ENCODE data around the gene PTPRN2.
A peak's percentile ranks its signal among the peaks of the same experiment; 100 is the strongest.
"Not testable (repeated sequence)": the region's sequence is repeated elsewhere in the genome, so short reads cannot be mapped to it uniquely, and the experiment has no call there.

PTPRN2 gene

DNA sequence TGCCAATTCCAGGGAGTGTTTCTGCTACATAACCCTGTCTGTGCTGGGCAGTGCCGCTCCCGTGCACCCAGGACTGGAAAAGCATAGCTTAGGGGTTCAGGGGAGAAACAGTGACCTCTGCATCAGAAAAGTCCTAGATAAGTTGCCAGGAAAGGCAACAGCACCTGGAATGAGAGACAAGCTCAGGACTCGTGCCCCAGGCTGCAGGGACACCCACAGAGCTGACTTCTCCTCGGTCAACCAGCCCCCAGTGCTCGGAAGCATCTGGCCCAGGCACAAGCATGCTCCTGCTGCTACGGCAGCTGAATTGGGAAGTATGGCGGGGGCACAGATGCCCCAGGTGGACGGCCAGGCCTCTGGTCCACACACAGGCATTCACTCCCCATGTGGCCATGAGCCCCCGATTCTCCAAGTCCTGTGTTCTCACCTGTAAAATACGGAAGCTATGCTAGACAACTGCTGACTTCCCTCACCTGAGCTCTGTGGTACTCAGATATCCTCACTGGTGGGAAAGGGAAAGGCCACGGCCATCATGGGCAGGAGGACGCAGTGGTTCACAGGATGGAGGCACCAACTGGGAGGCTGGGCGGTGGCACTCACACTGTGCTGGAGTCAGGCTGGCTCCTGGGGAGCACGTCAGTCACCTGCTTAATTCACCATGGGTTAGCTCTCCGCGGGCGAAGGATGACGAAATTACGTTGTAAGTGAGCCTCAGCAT, 220.5 kb downstream of the PTPRN2 start:
- no peak for DNase-seq (ENCODE audit: low spot score)

DNA sequence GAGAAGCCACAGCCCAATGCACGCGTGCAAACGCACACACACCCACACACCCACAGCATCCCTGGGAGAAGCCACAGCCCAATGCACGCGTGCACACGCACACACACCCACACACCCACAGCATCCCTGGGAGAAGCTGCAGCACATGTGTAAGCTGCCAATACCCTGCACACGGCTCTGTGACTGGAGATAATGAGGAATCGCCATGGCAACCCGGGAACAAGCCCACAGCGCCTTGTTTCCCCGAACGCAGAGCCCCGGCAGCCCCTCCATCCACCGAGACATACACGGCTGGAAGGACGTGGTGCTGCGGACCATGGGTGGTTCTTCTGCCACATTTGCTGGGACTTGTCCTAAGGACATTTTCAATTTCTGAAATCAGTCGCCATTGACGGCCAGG, 221.3 kb downstream of the PTPRN2 start:
- DNase-seq (ENCODE audit: low spot score), result no peak

DNA sequence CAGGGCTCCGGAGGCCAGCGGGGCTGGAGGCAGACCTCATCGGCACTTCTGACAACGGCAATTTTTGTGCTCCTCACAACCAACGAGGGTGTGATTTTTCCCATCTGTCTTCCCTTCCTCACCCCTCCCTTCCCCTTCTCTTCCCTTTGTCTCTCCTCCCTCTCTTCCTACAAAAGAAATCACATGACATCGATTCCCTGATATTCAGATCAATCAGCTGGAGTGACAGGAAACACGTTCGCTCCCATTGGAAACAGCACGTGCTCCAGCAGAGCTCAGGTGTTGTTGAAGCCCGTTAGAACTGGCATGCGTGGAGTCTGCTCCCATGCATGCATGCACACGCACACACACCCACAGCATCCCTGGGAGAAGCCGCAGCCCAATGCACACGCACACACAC, 222.4 kb downstream of the PTPRN2 start:
- no peak for DNase-seq (ENCODE audit: low spot score)

DNA sequence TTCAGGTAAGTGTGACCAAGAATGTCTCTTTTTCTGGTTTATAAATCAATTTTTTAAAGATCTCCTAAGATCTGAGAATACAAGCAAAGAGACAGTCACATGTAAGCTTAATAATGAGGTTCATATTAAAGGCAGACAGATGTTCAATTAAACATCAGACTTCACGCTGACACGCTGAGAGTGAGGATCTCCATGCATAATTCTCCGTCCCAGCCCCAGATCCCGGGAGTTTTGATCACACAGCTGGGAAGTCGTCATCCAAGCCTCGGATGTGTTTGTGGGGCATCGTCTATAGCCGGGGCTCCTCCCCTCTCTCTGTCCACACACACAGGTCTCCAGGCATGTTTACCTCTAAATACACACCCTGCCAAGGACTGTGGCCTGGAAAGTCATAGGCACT, 223.2 kb downstream of the PTPRN2 start:
- DNase-seq (ENCODE audit: low spot score), result no peak

DNA sequence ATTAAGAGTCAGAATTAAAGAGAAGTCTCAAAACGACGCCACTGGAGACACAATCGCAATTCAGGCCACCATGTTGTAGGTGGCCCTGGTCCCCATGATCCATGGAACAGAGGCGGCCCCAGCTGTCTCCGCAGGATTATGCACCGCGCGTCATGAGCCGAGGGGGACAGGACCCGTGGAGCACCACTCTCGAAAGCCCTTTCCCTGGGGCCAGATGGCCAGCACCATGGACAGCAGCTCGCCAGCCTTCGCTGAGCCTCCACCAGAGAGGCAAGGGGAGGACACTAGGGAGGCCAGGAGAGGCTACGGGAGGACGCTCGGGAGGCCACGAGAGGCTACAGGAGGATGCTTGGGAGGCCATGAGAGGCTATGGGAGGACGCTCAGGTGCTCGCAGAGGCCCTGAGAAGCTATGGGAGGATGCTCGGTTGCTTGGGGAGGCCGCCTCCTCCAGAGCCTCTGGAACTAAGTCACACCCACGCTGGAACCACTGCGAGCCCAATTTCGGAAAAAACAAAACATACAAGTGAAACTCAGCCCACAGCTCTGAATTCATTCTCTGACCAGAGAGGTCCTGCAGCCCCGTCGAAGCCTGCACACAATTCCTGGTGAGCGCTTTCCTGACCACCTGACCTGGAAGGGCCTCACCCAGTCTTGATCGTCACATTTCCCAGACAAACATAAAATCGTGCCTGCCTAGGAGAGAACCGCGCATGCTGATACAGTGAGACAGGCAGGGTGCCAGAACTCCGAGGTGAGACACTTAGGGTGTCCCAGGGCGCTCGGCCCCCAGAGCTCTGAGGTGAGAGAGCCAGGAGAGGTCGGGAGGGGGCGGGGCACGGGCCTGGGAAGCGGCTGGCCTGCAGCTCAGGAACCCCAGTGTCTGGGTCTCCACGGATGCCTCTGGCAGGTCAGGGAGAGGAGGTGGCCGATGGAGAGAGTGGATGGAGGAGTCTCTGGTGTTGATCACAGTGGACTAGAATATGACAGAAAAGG, 224.4 kb downstream of the PTPRN2 start:
- no peak for DNase-seq (ENCODE audit: low spot score)

DNA sequence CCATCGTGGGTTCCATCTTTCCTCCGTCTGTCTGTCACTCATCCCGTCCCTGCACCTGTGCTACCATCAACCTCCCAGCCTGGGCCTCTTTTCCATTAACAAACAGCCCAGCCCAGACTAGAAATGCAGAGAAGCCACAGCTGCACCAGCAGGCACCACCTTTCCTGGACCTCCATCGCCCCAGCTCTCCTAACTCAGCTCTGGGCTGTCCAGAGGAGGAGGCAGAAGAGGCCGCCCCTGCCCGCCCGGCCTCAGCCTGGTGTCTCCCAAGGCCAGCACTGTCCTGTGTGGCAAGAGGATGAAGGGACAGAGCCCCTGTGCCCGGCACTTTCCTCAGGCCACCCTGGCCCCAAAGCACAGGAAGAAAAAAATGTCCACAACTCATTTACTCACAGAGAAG, 225.6 kb downstream of the PTPRN2 start:
- no peak for DNase-seq (ENCODE audit: low spot score)

DNA sequence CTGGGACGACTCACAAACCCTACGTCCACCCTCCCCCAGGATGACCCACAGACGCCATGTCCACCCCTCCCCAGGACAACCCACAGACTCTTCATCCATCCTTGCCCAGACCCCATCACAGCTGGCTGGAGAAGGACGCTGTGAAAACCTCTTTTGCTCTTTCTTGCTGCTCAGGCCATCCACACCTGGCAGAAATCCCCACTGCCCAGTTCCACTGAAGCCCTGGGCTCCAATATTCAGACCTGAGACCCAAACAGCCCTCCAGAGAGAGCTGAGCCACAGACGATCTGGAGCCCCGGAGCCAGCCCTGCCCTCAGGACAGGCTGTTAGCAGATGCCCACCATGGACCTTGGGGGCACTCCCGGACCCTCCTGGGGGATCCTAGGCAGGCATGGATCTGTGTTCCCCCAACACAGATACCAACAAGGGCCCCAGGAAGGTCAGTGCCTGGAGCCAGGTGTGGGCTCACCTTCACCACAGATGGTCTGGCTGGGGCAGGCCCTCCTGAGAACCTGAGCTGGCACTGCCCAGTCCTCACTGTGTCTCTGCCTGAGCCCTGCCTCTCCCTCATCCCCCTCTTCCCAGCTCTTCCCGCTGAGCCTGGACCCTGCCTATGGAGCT, 226.2 kb downstream of the PTPRN2 start:
- no peak for DNase-seq (ENCODE audit: low spot score)

DNA sequence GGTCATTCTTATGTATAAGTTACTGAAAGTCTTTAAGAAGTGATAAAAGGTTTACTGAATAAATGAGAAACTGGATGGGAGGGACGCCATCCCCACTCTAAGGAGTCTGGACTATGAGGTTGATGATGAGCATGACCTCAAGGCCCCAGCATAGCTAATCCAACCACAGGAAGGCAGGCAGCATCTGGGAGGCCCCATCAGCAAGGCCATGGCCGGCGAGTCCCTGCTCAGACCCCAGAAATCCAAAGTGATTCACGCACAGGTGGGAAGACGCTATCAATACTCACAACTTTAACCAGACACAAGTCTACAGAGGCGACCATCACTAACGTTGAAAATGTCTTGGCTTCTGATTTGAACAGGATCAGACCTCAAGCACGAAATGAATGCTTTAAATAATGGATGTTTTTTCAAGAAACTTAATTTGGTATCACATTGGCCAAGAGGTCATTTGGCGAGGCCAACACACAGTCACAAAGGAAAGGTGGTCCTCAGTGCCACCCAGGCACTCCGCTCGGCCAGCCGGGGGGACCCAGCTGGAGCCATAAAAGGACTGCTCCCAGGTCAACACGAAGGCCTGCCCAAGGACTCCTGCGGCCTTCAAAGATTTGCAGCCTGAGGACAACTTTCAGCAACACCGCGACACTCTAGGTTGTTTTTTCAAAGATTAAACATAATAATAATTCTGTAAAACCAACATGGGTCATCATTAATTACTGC, 228.5 kb downstream of the PTPRN2 start:
- no peak for DNase-seq (ENCODE audit: low spot score)

DNA sequence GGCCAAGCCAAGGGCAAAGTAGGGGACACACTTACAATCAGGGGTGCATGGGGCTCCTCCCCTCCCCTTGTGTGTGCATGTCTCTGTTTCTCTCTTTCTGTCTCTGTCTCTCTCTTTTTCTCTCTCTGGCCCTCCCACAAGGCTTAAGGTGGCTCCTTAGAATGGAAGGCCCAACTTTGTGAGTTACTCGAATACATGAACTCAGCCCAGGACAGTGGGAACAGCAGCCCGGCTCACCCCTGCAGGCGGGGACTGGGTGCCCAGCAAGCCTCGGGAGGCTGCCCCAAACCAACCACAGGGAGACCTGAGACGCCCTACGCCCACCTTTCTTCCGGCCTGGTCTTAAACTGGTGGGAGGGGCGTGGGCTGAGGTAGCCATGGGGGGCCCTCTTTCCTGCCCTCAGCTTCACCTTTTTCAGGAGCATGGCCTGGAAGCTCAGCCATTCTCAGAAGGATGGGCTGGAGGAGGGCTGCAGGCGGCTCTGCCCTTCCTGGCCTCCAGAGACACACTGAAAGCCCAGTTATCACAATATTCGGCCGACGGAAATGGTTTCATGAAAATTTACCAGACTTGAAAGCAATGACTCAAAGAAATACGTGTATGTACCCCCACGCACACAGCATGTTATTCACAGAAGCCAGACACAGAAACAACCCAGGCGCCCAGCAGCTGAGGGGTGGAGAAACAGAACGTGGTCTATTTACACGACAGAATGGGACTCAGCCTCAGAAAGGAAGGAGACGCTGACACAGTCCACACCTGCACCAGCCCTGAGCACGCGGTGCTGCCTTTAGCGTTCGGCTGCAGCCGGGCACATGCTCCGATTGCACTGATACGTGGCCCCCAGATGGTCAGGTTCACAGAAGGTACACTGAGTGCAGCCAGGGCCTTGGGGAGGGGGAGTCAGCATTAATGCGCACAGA, 229.5 kb downstream of the PTPRN2 start:
- DNase-seq (ENCODE audit: low spot score), result no peak

DNA sequence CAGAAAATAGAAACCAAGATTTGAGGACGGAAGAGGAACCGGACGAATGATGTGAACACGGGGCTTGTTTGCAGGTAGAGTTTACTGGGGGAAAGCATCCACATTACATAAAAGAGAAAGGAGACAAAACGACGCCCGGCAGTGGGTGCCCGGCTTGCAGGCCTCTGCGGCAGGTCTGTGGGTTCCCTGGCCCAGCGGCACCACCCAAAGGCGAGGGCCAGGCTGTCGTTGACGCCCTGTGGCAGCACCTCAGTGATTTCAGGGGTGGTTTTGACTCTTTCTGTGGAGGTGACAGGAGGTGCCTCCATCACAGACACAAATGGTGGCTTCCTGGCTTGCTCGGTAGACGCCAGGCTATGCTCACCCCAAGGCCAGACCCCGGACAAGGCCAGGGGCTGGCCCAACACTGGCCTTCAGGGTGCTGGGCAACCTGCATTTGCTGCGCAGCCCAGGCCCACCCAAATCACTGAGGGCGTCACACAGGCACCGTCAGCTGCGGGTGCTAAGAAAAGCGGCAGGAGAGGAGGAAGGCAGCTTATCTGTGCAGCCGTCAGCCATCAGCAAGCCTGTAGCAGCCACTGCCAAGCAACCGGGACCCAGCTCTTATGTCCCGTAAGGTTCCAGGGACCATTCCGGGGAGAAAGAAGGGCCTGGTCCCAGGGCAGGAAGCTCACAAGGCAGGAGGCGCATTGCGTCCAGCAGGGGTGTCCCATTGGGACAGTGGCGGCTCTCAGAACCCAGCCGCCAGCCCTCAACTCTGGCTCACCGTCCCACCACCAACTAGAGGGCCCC, 230.3 kb downstream of the PTPRN2 start:
- DNase-seq (ENCODE audit: low spot score), result no peak

DNA sequence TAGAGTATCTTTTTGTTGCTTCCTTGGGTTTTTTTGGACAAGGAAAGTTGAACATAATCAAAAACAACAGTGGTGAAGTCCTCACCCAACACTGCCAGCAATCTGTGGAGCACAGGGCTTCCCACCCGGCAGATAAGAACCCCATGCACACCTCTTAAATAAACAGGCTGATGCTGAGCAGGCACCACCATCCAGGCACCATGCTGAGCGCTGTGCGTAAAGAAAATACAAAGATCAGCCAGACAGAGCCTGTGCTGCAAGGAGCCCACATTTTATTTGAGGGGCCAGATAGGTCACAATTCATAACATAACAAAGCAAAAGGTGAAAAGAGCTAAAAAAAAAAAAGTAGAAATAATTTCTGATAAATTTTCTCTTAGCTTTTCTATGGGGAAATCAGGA, 231.2 kb downstream of the PTPRN2 start:
- no peak for DNase-seq (ENCODE audit: low spot score)

DNA sequence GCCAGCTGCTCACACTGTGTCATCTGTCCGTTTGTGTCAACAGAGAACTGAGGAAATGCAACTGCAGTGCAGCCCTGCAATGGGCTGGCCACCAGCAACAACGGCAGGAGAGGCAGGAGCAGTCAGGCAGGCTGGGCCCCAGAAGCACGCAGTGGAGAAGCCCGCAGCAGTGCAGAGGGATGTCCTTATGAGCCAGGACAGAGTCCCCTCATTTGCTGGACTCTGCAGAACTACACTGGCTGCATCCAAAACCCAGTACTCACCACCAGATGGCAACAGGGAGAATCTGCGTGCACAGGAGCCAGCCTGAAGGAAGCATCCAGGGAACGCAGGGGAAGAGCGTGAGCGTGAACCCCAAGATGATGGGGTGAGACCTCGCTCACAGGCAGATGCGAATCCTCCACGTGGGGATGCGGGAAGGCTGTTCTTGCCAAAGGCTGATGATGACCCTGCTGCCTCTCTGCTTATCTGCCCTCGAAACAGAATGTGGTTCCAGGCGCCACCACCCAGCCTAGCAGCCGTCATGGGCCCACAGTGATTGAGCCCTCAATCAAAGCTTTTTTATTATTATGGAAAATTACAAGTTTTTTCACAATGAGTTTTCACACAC, 232.1 kb downstream of the PTPRN2 start:
- peak; percentile 45 for DNase-seq (ENCODE audit: low spot score)

DNA sequence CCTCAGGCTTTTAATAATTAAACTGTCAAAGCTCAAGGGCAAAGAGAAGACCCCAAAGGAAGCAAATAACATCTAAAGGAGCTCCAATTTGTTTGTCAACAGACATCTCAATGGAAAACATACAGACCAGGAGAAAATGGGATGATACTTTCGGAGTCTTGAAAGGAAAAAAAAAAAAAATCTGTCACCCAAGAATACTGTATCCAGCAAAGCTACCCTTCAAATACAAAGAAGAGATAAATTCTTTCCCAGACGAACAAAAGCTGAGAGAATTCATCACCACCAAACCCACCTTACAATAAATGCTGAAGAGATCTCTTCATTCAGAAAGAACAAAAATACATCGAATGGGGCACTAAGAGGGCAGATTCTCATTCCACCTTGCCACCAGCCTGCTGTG, 232.8 kb downstream of the PTPRN2 start:
- DNase-seq (ENCODE audit: low spot score), result no peak

DNA sequence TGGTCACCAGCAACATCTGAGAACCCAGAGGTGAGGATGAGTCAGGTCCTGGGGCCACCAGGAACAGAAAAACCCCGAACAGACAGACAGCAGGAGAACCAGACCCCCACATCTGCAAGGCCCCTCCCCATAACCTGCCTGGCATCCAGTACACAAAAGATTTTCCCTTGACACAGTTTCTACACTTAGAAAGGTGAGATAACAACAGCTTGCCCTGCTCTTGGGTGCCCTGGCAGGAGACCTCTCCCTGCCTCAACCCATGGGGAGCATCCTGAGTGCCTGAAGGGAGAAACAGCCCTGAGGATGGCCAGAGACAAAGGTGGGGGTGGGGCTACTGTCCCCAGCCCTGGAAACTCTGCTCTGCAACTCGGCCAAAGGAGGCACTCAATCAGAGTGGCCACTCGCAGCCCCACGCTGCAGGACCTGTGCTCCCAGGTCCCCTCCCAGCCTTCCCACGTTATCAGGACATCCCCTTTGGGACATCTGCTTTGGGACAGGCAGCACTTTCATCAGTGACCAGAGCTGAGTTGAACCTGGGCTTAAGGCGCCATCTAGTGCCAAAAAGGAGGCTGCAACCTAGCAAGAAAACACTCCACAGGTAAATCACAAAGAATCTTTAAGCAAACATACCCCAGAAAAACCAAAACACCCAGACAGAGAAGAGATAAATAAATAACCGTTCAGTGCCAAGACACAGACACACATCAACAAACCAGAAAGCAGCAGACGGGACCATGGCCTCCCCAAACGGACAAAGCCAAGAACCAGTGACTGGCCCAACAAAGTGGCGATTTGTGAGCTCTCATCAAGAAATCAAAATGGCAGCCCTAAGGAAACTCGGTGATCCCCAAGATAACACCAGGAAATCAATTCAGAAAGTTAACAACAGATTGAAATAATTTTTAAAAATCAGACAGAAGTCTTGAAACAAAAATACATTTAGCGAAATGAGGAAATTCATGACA, 233.7 kb downstream of the PTPRN2 start:
- peak; percentile 47 for DNase-seq (ENCODE audit: low spot score)

DNA sequence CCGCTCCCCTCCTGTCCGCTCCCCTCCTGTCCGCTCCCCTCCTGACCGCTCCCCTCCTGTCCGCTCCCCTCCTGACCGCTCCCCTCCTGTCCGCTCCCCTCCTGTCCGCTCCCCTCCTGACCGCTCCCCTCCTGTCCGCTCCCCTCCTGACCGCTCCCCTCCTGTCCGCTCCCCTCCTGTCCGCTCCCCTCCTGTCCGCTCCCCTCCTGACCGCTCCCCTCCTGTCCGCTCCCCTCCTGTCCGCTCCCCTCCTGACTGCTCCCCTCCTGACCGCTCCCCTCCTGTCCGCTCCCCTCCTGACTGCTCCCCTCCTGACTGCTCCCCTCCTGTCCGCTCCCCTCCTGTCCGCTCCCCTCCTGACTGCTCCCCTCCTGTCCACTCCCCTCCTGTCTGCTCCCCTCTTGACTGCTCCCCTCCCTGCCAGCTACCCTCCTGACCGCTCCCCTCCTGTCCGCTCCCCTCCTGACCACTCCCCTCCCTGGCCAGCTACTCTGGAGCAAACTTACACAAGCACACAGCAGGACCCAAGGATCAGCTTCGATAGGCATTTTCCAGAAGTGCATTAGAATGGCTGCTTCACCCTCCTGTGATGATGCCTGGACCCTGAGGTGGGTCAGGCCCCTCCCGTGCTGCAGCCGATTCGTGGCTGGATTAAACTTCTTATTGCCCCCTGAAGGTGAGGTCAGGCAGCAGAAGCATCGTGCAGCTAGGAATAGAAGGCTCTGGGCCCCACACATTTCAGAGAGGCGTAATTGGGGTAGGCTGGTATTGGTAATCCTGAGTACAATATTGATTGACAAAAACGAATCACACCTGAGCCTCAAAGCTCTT, 235.5 kb downstream of the PTPRN2 start:
- DNase-seq (ENCODE audit: low spot score), result not testable (repeated sequence)

DNA sequence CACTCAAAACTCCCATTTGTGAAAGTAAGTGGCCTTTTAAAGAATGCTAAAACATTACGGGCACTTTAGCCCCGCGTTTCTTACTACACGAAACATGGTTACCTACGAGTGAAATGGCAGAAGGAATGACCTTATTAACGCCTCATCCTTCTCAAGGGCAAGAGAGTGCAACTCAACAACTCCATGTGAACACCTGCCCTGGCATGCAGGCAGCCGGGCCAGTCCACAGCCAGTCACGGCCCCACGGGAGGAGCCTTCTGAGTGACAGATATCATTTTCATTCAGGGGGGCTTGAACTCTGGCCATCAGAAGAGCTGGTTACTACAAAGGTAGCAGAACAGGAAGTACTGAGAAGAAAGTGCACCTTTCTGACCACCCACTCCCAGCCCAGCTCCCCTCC, 236.1 kb downstream of the PTPRN2 start:
- no peak for DNase-seq (ENCODE audit: low spot score)

DNA sequence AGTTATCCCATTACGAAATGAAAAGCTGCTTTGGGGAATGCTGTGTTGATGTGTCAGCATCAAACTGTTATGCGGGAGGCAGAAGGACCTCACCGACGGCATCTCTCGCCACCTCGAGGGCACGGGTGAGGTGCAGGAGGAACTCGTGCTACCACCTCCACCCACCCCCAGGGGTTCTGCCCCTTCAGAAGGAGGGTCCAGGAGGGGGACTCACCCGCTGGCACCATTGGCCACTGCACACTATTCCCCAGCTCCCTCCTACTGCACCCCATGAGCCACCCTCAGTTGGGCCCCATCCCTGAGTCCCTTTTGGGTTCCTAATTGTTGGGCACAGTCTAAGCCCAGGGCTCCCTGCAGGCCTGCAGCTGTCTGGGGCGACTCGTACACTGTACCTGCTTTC, 236.6 kb downstream of the PTPRN2 start:
- no peak for DNase-seq (ENCODE audit: low spot score)

All from LoVo (cell line).